Non-pigmented ciliary epithelial cell (primary cell): ENCODE measurements around the gene NEDD9.

Experiments
- DNase-seq: peaks from one replicate; pipeline ENCODE4 v3.0.0-alpha.2; 2010; ENCODE audit warnings: low read depth

NEDD9 gene

DNA sequence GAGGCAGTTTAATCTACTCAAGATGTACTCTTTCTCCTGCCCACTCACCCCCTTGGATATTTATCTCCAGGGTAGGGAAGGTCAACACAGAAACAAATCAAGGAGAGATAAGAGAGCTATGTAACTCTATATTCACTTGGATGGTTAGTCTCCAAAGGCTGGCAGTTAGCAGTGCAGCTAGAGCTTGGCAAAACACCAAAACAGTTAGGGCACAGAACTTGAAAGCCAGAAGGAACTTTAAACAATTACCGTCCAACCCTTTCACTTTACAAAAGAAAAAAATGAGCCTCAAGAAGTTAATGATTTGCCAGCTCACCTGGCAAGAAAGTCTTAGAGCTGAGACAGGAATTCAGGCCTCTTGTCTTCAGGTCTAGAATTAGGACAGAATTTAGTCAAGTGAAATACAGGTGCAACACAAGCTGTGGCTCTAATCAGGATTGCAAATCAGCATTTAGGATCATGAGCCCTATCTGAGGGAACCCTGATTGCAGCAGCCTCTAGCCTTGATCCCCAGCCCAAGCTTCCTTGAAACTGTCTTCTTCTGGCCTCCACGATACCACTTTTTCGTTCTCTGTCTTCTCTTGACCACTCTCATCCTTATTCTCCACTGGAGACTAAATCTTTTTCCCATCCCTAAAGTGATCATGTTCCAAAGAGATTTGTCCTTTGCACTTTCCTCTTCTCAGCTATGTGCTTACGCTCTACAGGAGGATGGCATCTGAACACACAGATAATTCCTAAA is 14.9 kb downstream of the NEDD9 start:
- no peak for DNase-seq

DNA sequence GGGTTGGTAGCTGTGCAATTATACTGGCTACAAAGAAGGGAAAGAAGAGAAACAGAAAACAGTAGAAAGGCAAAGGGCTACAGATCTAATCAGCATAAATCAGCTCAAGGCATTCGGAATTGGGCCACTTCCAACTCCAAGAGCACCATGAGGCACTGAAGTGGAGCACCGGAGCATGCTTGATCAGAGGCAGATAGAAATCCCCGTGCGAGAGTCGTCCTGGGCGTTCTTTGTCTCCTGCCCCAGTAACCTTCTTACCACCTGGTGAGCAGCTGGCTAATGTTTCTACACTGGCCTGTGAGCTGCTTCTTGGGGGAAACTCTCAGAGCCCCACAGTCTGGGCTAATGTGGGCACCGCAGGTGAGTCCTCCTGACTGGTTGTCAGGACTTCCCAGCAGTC is 16.7 kb downstream of the NEDD9 start:
- no peak for DNase-seq

DNA sequence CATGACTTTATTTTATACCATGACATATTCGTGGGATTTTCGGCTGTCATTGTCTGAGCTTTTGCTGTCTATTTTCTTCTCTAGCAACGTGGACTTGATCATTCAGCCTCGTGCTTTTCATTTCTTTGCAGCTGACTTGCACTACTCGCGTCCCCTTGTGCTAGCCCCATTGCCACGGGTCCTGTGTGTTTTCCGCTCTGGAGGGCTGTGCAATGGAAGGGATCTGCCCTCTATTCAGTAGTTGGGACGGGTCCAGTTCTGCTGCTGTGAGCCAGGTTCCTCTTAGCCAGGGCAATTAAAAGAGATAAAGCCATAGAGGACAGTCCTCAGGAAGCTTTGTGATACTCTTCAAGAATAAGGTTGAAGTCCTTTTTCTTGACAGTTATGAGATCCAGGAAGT is 17.6 kb downstream of the NEDD9 start:
- no peak for DNase-seq

DNA sequence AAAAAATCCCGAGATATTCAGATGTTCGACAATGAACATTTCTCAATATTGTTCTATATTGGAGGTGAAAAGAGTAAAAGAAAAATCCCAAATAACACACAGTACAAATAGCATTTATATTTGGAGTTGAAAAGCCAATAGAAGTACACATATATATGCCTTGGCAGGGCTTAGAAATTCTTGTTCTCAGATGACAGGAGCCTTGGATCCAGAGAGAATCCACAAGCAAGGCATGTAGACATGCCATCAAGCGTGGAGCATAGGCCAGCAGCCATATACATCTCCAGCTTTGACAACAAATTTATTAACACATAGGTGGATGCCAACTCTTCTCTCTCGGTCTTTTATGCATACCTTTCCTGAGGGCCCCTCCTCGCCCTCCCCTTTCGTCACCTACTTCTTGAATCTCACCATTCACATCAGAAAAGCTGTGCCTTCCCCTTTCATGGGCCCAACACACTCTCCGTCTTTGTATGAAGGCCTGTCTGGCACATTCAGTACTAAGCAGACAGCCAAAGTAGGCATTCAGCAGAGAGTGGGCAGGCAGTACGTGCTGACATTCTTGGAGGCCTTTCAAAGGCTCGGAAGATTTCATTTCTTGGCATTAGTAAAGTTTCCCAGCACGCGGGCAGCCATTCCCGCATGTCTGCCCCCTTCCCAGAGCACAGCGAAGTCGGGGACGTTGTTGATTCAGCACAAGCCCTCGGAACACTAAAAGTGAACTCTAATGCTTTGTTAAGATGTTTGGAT is 18.2 kb downstream of the NEDD9 start:
- DNase-seq = no peak

DNA sequence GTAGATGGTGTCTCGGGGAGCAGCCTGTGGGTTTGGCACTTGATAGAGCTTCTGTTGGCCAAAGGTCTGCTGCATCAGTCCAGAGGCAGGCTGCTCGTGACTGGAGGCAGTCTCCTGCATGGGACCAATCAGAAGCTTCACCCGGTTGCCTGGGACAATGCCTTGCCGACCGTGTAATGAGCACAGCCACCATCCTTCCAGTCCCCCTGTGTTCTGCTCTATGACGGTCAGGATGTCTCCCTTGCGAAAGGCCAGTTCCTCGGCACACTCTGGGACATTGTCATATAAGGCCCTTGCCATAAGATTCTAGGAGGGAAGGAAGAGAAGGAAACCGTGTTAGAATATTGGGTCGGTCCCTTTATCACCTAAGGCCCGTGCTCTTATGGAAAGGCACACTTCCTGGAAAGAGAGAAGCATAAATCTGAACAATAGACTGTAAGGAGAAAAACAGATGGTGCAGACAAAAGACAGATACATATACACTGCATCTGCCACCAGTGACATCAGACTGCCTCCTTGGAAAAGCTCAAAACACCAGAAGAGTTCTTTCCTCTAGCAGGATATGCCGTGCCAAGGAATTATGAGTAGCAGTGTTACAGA is 18.9 kb downstream of the NEDD9 start:
- DNase-seq = no peak

DNA sequence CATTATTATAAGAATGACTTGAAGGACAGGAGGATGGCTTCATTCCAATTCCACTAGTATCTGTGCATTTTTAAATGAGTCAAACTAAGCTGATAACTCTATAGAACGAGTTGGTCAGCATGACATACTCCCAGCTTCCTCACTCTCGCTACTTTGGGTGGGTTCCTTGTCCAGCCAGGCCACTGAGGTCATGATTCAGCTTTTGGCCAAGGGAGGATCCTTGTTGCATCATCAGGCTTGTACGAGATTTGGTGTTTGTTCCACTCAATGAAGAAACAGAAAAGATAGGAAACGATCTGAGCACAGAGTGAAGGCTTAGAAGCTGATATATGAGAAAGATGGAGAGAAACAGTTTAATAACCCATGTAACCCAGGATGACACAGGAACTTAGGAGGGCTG is 19.8 kb downstream of the NEDD9 start:
- DNase-seq = peak; percentile 57

DNA sequence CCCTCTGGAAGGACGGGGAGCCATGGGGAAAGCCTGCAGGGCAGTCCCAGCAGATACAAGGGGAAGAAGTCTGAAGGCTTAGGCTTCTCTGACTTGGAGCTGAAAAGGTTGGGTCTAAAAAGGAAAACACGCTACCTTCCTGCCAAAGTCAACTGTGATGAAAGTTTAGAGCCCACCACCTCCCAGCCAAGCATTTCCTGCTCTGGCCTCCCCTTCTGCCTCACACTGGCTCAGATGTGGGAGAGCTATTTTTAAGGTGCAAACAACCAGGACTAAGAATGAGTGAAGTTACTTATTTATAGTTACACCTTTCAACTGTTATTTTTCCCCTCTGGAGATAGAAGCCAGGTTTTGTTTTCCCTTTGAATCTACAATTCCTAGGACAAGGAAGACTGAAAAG is 21.2 kb downstream of the NEDD9 start:
- DNase-seq = no peak

DNA sequence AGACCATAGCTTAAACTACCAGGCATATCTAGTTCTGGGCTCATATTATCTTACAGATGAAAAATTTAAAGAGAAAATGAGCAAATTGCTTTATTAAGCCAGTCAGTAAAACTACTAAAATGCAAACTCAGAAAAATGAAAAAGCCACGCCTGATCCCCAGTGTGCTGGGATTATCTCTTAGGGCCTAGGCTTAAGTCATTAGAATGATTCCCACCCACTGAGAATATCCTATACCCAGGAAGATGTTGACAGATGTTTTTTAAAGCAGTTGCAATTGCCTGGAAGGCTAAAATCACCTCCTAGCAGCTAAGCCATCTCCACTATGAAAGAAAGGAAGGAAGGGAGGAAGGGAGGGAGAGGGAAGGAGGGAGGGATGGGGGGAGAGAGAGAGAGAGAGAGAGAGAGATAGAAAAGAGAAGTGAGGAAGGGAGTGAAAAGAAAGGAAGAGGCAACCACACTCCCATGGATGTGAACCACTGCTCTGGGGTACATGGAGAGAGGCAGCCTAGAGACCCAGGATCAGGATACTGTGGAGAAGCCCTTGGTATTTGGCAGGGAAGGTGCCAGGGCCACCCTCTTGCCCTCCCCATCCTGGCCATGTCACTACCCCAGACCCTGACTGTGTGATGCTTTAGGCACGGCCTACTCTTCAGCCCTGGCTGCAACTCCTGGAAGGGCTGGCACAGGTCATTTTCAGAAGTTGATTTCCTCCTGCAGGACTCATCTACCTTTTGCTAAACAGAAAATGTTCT is 21.9 kb downstream of the NEDD9 start:
- no peak for DNase-seq

GRCh38 chr6:11209906-11210305 is 22.6 kb downstream of the NEDD9 start:
- no peak for DNase-seq

DNA sequence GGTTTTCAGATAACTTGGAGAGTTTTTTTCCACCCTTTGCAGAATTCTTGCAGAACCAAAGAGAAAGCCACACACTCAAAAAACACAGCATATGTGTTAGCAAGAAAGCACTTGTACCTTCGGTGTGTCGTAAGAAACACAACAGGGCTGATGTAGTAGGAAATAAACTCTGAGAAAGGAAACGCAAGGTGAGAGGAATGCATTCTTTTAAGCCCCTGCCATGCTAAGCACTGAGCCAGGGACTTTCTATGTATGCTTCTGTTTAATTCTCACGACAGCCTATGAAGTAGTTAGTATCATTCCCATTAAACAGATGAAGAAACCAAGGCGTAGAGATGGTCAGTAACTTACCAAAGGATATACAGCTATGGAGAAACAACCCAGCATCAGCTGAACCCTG is 23.1 kb downstream of the NEDD9 start:
- DNase-seq = no peak

DNA sequence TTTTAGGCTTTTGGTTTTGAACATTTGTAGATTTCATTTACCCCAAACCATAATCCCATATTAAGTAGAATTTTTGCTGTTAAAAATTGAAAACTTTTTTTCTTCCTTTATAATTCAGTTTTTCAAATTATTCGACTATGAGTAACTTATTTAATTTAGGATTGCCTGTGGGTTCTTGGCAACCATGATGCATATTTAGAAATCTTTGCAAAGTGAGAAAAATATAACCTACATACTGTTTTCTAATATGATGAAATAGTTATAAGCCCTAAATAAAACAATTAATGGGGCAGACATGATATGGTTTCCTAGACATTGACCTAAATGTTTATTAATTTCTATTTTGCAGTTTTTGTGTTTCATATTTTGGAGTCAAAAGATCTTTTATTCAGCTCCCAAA is 23.6 kb downstream of the NEDD9 start:
- DNase-seq = no peak

- no peak for DNase-seq
Measured at GRCh38 chr6:11208267-11208666, 24.2 kb downstream of the NEDD9 start.

GRCh38 chr6:11207199-11207968 is 25.1 kb downstream of the NEDD9 start:
- peak; percentile 100 for DNase-seq

GRCh38 chr6:11206576-11206975 is 25.9 kb downstream of the NEDD9 start:
- DNase-seq = no peak

GRCh38 chr6:11204794-11205366 is 27.6 kb downstream of the NEDD9 start:
- no peak for DNase-seq

DNA sequence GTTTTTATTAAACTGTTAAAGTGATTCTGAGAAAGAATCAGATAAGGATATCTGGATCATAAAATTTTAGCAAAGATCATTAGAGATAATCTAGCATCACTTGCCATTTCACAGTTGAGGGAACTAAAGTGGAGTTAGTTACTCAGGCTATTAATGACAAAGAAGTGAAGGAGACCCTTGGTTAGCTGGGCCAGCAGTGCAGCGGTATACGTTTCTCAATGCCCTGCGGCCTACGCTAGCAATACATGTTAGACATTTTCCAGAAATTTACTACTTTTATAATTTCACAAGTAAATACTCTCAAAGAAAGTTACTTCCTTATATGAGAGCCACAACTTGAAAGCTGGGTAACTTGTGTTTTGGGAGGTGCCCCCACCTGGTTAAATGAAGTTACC is 28.5 kb downstream of the NEDD9 start:
- no peak for DNase-seq

DNA sequence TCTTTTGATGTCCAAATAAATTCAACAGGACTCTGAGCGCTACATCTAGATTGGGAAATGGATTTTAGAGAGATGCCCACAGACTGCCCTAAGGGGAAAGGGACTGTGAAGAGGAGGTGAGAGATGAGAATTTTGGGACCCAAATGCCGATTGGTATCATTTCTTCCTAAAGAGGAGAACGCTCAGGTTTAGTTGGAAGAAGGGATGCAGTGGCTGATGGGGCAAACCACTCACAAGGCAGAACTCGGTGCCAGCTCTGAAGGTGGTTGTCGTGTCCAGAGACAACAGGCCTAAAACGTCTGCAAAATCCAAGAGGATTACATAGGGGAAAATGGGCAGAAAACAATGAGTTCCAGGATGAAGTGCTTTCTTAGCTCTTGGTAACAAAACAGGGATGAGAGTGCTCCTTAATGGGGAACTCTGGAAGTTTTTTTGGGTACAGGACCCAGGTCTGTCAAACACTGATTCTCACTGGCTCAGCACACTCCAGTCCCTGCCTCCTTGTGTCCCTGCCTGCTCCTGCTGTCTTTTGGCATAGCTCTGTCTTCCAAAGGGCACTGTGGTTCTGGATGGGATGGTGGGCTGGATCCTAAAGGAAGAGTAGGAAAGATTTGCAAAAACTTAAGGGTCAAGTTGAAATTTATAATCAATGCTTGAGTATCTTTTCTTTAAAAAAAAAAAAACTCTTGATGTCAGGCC is 29.0 kb downstream of the NEDD9 start:
- no peak for DNase-seq

- no peak for DNase-seq
Measured at GRCh38 chr6:11202513-11203305, 29.8 kb downstream of the NEDD9 start.

GRCh38 chr6:11201772-11202512 is 30.5 kb downstream of the NEDD9 start:
- DNase-seq = no peak
